ENCODE data around the gene GADD45B.
A peak's percentile ranks its signal among the peaks of the same experiment; 100 is the strongest.
"Not testable (repeated sequence)": the region's sequence is repeated elsewhere in the genome, so short reads cannot be mapped to it uniquely, and the experiment has no call there.

GADD45B gene

GRCh38 chr19:2468596-2468995 is 7.3 kb upstream of the GADD45B start:
- no peak for DNase-seq (ENCODE audit: low read depth in 3 of 3, low spot score in 1 of 3)

DNA sequence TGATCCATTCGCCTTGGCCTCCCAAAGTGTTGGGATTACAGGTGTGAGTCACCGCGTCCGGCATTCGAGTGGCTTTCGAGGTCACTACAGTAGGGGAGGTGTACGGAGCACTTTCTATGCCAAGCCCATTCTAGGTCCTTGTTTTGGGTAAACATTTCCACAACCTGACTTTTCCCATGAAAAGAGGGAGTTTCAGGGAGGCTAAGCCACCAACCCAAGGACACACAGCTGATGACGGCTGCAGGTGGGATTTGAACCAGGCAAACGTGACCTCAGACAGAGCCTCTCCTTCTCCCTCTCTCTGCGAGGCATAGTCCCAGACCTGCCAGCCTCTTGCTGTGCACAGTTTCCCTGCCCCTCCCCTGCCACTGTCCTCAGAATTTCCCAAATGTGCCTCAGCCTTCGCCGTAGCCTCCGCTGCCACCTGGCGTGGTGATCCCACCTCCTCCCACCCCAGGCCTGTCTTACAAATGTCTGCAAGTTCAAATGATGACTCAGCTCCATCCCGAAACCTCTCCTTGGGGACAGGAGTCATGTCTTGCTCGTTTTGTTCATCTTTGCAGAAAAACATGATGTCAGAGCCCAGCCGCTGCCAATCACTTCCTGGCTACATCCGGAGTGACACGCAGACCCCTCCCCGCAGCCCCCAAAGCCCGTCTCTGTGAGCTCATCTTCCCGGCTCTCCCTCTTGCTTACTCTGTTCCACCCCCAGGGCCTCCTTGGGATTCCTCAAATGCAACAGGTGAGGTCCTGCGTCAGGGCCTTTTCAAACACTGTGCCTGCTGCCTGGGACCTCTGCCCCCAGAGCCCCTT is 6.6 kb upstream of the GADD45B start:
- no peak for DNase-seq (ENCODE audit: low read depth in 3 of 3, low spot score in 1 of 3)

DNA sequence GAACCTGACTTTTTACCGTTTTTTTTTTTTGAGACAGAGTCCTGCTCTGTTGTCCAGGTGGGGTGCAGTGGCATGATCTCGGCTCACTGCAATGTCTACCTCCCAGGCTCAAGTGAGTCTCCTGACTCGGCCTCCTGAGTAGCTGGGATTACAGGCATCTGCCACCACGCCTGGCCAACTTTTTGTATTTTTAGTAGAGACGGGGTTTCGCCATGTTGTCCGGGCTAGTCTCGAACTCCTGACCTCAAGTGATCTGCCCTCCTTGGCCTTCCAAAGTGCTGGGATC is 6.1 kb upstream of the GADD45B start:
- DNase-seq (ENCODE audit: low read depth in 3 of 3, low spot score in 1 of 3): not testable (repeated sequence)

DNA sequence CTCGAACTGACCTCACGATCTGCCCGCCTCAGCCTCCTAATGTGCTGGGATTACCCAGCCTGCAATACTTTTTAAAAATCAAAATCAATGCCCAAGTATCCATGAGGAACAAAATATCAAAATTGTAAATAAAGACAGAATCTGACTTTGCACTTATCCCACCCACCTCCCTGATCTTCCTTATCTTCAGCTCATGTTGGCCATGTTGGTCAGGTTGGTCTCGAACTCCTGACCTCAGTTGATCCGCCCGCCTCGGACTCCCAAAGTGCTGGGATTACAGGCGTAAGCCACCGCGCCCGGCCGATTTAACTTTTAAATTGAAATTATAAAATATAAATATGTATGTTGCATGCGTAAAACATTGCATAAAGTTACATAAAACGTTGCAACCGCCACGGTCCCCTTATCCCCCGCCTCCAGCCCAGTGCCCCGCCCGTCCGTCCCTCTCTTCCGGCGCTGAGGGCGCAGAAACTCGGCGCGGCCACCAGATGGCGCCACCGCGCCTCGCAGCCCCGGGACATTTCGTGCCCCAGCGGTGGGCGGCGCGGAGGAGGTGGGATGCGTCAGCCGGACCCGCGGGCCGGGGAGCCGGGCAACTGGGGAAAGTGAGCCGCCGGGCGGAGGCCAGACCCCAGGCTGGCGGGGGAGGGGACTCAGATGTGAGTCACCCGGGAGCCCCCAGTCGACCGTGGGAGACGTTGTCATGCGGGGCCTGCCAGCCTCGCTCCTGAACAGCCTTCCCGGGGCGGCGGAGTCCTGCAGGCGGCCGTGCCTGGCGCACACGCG is 1.5 kb upstream of the GADD45B start:
- DNase-seq (ENCODE audit: low read depth in 3 of 3, low spot score in 1 of 3): peak; percentile 61 to 92 (median 81)

GRCh38 chr19:2475018-2475701 is 767 bp upstream of the GADD45B start:
- DNase-seq (ENCODE audit: low read depth in 3 of 3, low spot score in 1 of 3): peak in 1 of 3 donors; percentile 47

- peak in 2 of 3 donors; percentile 40 to 64 for DNase-seq (ENCODE audit: low read depth in 3 of 3, low spot score in 1 of 3)
These were observed 669 bp downstream of the GADD45B start for GRCh38 chr19:2476451-2477140.

DNA sequence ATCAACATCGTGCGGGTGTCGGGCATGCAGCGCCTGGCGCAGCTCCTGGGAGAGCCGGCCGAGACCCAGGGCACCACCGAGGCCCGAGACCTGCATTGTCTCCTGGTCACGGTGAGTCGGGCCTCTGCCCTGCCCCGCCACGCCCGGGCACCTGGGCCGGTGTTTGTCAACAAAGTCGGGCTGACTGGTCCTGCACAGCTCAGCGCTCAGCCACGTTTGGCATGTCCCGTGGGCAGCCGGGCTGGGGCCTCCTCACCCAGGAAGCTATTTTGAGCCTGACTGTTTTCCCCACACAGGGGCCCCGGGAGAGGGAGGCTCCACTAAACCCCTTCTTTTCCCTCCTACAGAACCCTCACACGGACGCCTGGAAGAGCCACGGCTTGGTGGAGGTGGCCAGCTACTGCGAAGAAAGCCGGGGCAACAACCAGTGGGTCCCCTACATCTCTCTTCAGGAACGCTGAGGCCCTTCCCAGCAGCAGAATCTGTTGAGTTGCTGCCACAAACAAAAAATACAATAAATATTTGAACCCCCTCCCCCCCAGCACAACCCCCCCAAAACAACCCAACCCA is 1.3 kb downstream of the GADD45B start:
- no peak for DNase-seq (ENCODE audit: low read depth in 3 of 3, low spot score in 1 of 3)

GRCh38 chr19:2477732-2478191 is 1.8 kb downstream of the GADD45B start:
- no peak for DNase-seq (ENCODE audit: low read depth in 3 of 3, low spot score in 1 of 3)

DNA sequence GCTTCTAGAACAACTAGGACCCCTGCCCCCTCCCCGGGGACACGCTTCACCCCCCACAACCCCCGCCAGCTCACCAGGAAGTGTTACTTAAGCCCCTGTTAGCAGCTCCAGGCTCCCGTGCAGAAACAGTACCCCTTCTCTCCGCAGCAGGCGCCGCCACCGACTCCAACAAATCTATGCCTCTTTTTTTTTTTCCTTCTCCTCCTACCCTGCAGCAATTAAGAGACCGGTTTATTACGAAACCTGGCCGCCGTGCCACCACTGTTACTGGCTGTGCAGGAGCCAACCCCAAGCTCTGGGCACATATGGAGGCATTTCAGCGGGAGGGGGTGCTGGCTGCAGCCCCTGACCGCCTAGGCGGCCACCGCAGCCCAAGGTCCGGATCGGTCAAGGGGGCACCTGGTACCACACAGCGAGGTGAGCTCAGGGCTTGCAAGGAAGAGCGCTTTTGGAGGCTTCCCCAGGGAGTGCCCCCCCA is 2.4 kb downstream of the GADD45B start:
- DNase-seq (ENCODE audit: low read depth in 3 of 3, low spot score in 1 of 3): no peak

DNA sequence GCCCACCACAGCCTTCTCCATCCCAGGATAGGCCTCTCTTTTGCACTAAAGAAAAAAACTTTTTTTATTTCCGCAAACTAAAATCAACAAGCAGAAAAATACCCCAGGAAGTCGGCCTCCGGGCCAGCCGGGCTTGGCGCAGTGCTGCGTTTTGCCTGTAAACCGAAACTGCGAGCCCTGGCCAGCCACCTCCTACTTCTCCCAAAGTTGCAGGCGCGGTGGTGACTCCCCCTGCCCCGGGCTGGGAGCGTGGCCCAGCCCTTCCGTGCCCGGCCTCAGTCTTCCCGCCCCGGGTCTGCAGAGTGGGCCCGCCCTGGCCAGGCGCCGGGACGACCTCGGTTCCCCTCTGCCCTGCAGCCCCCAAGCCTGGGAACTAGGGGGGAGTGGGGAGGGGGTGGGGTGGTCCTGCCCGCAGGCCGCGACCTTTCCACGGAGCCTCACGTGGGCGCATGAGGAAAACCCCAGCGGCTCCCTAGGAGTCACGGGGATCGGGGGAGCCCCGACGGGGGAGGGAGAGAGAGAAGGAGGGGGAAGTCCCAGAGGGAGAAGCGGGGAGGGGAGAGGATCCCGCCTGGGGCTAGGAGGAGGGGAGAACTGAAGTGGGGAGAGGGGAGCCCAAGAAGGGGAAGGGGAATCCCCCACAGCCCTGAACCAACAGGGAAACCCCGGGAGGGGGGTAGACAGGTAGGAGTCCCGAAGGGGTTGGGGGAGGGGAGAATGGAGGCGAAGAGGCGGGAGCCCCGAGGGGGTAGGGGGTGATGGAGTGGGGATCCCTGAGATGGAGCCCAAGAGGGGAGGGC is 3.0 kb downstream of the GADD45B start:
- DNase-seq (ENCODE audit: low read depth in 3 of 3, low spot score in 1 of 3): peak in 2 of 3 donors; percentile 57 to 63

DNA sequence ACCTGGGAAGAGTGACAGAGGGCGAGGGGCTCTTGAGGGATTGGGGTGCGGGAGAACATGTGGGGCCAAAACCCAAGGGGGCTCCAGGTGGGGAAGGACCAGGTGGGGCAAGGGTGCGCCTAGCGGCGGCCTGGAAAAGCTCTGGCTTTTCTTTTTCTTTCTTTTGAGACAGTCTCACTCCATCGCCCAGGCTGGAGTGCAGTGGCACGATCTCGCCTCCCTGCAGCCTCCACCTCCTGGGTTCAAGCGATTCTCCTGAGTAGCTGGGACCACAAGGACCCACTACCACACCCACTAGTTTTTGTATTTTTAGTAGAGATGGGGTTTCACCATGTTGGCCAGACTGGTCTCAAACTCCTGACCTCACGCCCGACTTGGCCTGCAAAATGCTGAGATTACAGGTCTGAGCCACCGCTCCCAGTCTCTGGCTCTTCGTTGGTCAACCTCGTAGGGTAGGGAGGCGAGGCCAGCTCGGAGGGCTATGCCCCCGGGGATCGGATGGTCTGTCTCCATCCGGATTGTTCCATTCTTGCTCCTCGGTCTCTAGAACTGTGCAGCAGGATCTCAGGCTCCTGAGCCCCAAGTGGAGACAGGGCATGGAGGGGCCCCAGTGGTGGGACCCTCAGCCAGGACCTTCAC is 3.7 kb downstream of the GADD45B start:
- no peak for DNase-seq (ENCODE audit: low read depth in 3 of 3, low spot score in 1 of 3)

DNA sequence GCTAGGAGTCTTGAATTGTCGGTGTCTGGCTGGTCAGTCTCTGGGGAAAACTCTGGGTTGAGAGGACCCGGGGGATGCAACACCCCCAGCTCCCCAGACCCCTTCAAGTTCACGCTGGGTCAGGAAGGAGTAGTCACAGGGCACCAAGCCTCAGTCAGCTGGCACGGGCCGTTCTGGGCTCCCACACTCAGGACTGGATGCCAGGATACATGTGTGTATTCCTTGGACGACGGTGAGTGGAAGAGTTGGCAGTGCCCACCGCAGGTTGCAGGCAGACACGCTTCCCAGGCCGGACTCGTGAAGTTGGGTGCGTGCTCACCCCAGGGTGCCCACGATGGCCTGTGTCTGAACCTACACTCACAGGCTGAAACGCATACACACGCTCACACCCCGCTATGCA is 5.5 kb downstream of the GADD45B start:
- no peak for DNase-seq (ENCODE audit: low read depth in 3 of 3, low spot score in 1 of 3)

GRCh38 chr19:2482354-2483038 is 6.6 kb downstream of the GADD45B start:
- DNase-seq (ENCODE audit: low read depth in 3 of 3, low spot score in 1 of 3): no peak

DNA sequence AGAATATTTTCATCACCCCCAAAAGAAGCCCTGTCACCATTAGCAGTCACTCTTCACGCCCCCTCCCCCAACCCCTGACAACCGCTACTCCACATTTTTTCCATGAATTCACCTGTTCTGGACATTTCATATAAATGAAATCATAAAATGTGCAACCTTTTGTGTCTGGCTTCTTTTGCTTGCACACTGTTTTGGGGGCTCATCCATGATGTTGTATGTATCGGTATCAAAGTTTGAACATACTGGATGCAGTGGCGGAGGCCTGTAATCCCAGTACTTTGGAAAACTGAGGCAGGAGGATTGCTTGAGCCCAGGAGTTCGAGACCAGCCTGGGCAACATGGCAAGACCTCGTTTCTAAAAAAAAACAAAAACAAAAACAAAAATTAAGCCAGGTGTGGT is 7.2 kb downstream of the GADD45B start:
- DNase-seq (ENCODE audit: low read depth in 3 of 3, low spot score in 1 of 3): no peak

- DNase-seq (ENCODE audit: low read depth in 3 of 3, low spot score in 1 of 3): no peak
These were observed 7.7 kb downstream of the GADD45B start for GRCh38 chr19:2483484-2484151.

DNA sequence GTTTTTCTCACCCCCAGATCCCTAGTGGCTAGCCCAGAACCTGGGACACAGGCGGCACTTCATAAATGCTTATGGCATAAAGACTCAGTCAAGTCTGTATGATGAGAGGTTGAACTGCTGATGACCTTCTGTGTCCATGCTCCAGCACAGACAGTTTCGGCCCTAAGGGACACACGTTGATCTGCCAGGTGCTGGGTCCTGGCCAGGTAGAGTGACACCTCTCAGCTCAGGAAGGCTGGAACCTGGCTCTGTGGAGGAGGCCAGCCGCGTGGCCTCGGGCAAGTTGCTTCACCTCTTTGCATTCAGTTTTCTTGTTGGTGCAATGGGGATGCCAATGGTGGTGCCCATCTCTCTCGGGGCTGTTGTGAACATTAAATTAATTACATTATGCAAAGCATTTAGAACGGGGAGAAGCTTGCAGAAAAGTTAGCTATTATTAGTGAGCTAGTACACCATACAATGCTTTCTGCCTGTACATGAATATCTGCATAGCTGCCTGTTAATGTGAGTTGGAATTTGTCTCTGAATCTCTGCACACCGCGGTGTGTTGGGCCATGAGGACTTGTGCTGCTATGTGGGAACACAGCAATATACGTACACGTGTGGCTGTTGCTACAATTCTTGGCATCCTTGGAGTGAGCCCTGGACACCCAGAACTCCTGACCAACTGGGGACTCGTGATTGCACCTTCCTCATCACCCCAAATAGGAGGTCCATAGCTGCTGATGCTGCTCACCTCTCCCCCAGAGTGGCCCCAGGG is 8.4 kb downstream of the GADD45B start:
- no peak for DNase-seq (ENCODE audit: low read depth in 3 of 3, low spot score in 1 of 3)

DNA sequence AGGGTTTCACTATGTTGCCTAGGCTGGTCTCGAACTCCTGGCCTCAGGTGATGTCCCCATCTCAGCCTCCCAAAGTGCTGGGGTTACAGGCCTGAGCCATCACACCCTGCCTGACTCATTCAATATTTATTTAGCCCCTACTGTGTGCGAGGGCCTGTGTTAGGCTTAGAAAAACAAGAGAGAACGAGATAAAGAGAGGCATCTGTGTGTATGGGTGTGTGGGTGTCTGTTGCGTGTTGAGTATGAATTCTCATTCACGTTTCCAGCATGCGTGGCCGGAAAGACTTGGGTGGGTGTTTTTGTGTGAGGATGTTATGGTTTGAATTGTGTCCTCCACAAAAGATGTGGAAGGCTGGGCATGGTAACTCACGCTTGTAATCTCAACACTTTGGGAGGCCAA is 9.5 kb downstream of the GADD45B start:
- DNase-seq (ENCODE audit: low read depth in 3 of 3, low spot score in 1 of 3): no peak

- no peak for DNase-seq (ENCODE audit: low read depth in 3 of 3, low spot score in 1 of 3)
These were observed 11.2 kb downstream of the GADD45B start for GRCh38 chr19:2487090-2487489.
